PC-9 (cell line): ENCODE measurements around the gene ATG2B. TPM values are rescaled to one million over a fixed set of nuclear protein-coding genes. Genes with fewer than 3 reads are reported as not detected.

Experiments used
- BruUV-seq: library from RNA; stranded (reverse); fragments of 400-500 nt; replicated peaks from 2 replicates; lab custom pipeline; 2021; lab: Mats Ljungman, UMichigan
- CTCF ChIA-PET: fragments of 300-600 bp; sonication (Branson Sonifier 250); formaldehyde crosslinking; loops from one replicate; lab custom pipeline; 2022; ENCODE audit warnings: antibody characterized with exemption; lab: Charles Lee
- POLR2A ChIA-PET: fragments of 300-600 bp; sonication (Branson Sonifier 250); formaldehyde crosslinking; loops from one replicate; lab custom pipeline; 2022; ENCODE audit warnings: antibody characterized with exemption; ENCODE audit not compliant: unreplicated experiment; lab: Charles Lee
- DNase-seq, 2 experiments: peaks; one replicate each; pipeline versions ENCODE4 v3.0.0 to v3.0.0-alpha.2; 2015 to 2022; ENCODE audit warnings: mixed read lengths in 1 of 2
- H2AFZ ChIP-seq: fragments of 200-600 bp; sonication (generic); 2 replicates; pipeline ENCODE4 v1.8.1; 2017; ENCODE audit warnings: antibody characterized with exemption
- H3F3A ChIP-seq: fragments of 200-600 bp; sonication (generic); 2 replicates; pipeline ENCODE4 v1.8.1; 2017; ENCODE audit warnings: antibody characterized with exemption, mild to moderate bottlenecking, low read depth; ENCODE audit not compliant: insufficient read depth
- H3K27ac ChIP-seq: fragments of 200-600 bp; sonication (generic); 2 replicates; pipeline ENCODE4 v1.6.1; 2016; ENCODE audit warnings: mixed run types
- H3K27me3 ChIP-seq: fragments of 200-600 bp; sonication (generic); 2 replicates; pipeline ENCODE4 v1.6.1; 2016; ENCODE audit warnings: low read depth, mixed run types; ENCODE audit not compliant: insufficient read depth
- H3K36me3 ChIP-seq: fragments of 200-600 bp; sonication (generic); 2 replicates; pipeline ENCODE4 v1.6.1; 2016; ENCODE audit warnings: low read depth, mixed run types
- H3K4me1 ChIP-seq: fragments of 200-600 bp; sonication (generic); replicated peaks from 2 replicates; pipeline ENCODE4 v1.6.1; 2016; ENCODE audit warnings: mixed run types; ENCODE audit not compliant: insufficient read depth
- H3K4me2 ChIP-seq: fragments of 200-600 bp; sonication (generic); 2 replicates; pipeline ENCODE4 v1.6.1; 2017; ENCODE audit warnings: mixed run types
- H3K4me3 ChIP-seq: fragments of 200-600 bp; sonication (generic); 2 replicates; pipeline ENCODE4 v1.6.1; 2016; ENCODE audit warnings: mixed run types
- H3K79me2 ChIP-seq: fragments of 200-600 bp; sonication (generic); 2 replicates; pipeline ENCODE4 v1.6.1; 2017; ENCODE audit warnings: low read depth, mixed run types
- H3K9me2 ChIP-seq: fragments of 200-600 bp; sonication (generic); 2 replicates; pipeline ENCODE4 v1.8.1; 2017; ENCODE audit warnings: mild to moderate bottlenecking; ENCODE audit not compliant: insufficient read depth
- H3K9me3 ChIP-seq: fragments of 200-600 bp; sonication (generic); 2 replicates; pipeline ENCODE4 v1.8.1; 2016; ENCODE audit warnings: low read depth; ENCODE audit not compliant: insufficient read depth
- H4K20me1 ChIP-seq: fragments of 200-600 bp; sonication (generic); 2 replicates; pipeline ENCODE4 v1.8.1; 2017; ENCODE audit not compliant: insufficient read depth
- EZH2 ChIP-seq: fragments of 200-600 bp; sonication (generic); IDR thresholded peaks from 2 replicates; pipeline ENCODE4 v1.8.0; 2017; ENCODE audit warnings: antibody characterized with exemption, low read depth
- intact Hi-C: fragments of 100-400 bp; cut with micrococcal nuclease; formaldehyde crosslinking; loops from one replicate; pipeline ENCODE4 v1.10.0; 2022; ENCODE audit not compliant: unreplicated experiment
- total RNA-seq: library from RNA; stranded (reverse); gene quantifications from 2 replicates; pipeline ENCODE4 v1.2.3, GENCODE V29; 2021
- TF ChIP-seq, protein P1 (sequence below): fragments of 200-600 bp; sonication (generic); conservative IDR thresholded peaks from 2 replicates; pipeline ENCODE4 v1.6.1; 2017; ENCODE audit warnings: mixed run types, antibody characterized with exemption, mild to moderate bottlenecking, moderate library complexity

ATG2B gene
- total RNA-seq, 1 experiment from 2014 or later, result 6.6 TPM

DNA sequence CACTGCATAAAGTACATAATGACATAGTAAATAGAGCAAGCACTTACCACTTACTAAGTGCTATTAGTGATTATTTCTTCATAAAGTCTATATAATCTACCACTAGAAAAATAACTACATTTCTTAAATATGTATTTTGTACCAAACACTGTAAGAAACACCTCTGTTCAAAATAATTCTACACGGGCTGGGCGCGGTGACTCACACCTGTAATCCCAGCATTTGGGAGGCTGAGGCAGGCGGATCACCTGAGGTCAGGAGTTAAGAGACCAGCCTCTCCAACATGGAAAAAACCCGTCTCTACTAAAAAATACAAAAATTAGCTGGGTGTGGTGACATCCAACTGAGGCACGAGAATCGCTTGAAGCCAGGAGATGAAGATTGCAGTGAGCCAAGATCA is 38.9 kb downstream of the ATG2B start:
- intact Hi-C loops, result no loop called here
- BruUV-seq, result no TSS peak

DNA sequence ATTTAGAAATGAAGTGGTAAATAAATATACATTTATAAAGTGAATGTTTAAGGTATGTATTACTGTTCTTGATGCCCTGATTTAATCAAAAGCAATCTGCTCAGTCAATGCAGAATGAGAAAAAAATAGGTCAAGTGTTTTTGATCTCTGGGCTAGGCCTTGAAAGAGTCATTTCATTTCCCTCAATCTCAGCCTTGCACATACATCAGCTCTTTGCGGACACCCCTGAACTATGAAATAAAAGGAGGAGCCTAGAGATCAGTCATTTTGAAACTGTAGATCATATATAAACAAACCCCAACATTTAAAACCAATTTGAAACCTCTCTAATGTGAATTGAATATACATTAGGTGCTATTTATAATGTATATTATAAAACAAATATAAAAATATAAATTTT is 42.5 kb downstream of the ATG2B start:
- TF ChIP-seq, protein P1, sequence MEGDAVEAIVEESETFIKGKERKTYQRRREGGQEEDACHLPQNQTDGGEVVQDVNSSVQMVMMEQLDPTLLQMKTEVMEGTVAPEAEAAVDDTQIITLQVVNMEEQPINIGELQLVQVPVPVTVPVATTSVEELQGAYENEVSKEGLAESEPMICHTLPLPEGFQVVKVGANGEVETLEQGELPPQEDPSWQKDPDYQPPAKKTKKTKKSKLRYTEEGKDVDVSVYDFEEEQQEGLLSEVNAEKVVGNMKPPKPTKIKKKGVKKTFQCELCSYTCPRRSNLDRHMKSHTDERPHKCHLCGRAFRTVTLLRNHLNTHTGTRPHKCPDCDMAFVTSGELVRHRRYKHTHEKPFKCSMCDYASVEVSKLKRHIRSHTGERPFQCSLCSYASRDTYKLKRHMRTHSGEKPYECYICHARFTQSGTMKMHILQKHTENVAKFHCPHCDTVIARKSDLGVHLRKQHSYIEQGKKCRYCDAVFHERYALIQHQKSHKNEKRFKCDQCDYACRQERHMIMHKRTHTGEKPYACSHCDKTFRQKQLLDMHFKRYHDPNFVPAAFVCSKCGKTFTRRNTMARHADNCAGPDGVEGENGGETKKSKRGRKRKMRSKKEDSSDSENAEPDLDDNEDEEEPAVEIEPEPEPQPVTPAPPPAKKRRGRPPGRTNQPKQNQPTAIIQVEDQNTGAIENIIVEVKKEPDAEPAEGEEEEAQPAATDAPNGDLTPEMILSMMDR, result no peak
- TF ChIP-seq EZH2, result no peak
- CTCF ChIA-PET, result no interaction called here
- no peak for DNase-seq
- Histone ChIP-seq H3F3A (no peaks in the 10 kb centered on the region), H3K4me3 (no peak overlapping the region), H4K20me1 (no peaks in the 10 kb centered on the region), H3K27ac (no peak overlapping the region), H3K9me3 (no peaks in the 10 kb centered on the region), H3K79me2 (no peaks in the 10 kb centered on the region), H3K4me1 (no peaks in the 10 kb centered on the region), H3K27me3 (no peaks in the 10 kb centered on the region), H2AFZ (no peak overlapping the region), H3K36me3 (no peaks in the 10 kb centered on the region), H3K4me2 (no peak overlapping the region), H3K9me2 (no peaks in the 10 kb centered on the region)
- POLR2A ChIA-PET, result no interaction called here
- intact Hi-C loops, result no loop called here
- no TSS peak for BruUV-seq

More for the DNA sequence above, 38.9 kb downstream of the ATG2B start:
- no peak for DNase-seq
- H2AFZ ChIP-seq, result no peak overlapping the region
- no peaks in the 10 kb centered on the region for H3K27me3 ChIP-seq
- H3K4me1 ChIP-seq, result no peaks in the 10 kb centered on the region
- H3K27ac ChIP-seq, result no peak overlapping the region
- no peaks in the 10 kb centered on the region for H3F3A ChIP-seq
- H3K79me2 ChIP-seq, result no peaks in the 10 kb centered on the region
- POLR2A ChIA-PET, result no interaction called here
- no peaks in the 10 kb centered on the region for H4K20me1 ChIP-seq
- CTCF ChIA-PET, result no interaction called here
- no peaks in the 10 kb centered on the region for H3K36me3 ChIP-seq
- no peaks in the 10 kb centered on the region for H3K9me2 ChIP-seq
- H3K4me2 ChIP-seq, result no peak overlapping the region
- no peaks in the 10 kb centered on the region for H3K9me3 ChIP-seq
- H3K4me3 ChIP-seq, result no peak overlapping the region
- TF ChIP-seq, protein P1, result no peak
- TF ChIP-seq EZH2, result no peak

DNA sequence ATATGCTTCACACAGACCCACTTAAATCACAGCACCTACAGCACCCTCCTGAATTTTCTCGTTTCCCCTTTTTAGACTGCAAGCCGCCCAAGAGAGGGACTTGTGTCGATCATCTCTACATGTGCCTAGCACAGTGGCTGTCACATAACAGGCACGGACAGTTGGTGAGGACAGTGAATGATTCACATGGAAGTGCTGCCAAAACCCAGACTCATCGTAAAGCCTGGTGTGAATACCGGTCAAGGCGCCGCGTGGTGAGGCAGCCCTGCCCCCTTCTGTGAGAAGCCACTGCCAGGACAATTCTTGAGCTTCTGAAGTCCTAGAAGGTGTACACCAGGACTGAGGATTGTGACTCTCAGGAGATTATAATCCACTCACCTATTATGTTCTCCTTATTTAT is 44.3 kb downstream of the ATG2B start:
- H2AFZ ChIP-seq, result no peak overlapping the region
- intact Hi-C loops, result no loop called here
- no peak for DNase-seq
- TF ChIP-seq EZH2, result no peak
- TF ChIP-seq, protein P1, result no peak
- no peaks in the 10 kb centered on the region for H3F3A ChIP-seq
- H3K4me1 ChIP-seq, result no peaks in the 10 kb centered on the region
- no peak overlapping the region for H3K4me3 ChIP-seq
- H3K36me3 ChIP-seq, result no peaks in the 10 kb centered on the region
- no peak overlapping the region for H3K27ac ChIP-seq
- no peaks in the 10 kb centered on the region for H3K9me3 ChIP-seq
- no peaks in the 10 kb centered on the region for H3K79me2 ChIP-seq
- no peaks in the 10 kb centered on the region for H3K9me2 ChIP-seq
- H3K4me2 ChIP-seq, result no peak overlapping the region
- H3K27me3 ChIP-seq, result no peaks in the 10 kb centered on the region
- H4K20me1 ChIP-seq, result no peaks in the 10 kb centered on the region
- POLR2A ChIA-PET, result no interaction called here
- CTCF ChIA-PET, result no interaction called here
- BruUV-seq, result no TSS peak
